GM19467 (cell line): ENCODE data around the gene SMPX.
"Not testable (repeated sequence)": the region's sequence is repeated elsewhere in the genome, so short reads cannot be mapped to it uniquely, and the experiment has no call there.

Source experiments
- ATAC-seq: cut with Tn5 transposase; IDR thresholded peaks from one replicate; pipeline ENCODE4 v1.9.1; 2021; ENCODE audit warnings: mild to moderate bottlenecking, moderate library complexity; ENCODE audit not compliant: unreplicated experiment

The SMPX gene

DNA sequence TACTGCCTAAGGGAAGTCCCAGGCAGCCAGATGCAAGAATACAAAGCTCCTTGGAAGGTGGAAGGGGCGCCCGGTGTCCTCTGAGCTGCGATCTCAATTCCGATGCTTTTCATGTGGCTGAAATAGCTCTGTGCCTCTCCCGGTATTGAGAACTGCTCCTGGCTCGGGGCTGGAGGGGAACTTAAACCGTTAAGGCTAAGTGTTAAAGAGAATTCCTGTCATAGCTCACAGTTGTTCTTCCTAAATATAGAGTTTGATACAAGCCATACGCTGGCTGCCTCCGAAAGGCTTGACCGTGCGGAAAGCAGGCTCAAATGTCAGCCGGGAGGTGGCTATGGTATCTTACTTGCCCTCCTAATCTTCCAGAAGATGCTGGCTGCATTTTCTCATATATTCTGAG, at the start of gene SMPX:
SMPX (minus strand) TSS at position 157 of the 400 bp plus-strand sequence. CDS start 3,826 bp downstream, outside the sequence.
- ATAC-seq, result no peak

DNA sequence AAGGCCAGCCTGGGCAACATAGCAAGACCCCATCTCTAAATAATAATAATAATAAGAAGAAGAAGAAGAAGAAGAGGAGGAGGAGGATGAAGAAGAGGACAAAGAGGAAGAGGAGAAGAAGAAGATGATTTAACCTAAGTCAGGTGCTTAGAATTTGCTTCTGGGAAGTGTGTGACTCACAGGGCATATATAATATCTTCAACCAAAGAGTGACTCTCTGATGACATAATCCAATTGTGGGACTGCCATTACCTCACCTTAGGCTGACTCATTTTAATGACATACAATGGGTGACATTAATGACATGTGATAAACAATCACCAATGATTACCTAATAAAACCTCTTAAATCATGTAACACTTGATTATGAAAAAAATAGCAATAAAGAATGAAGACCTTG, 48.8 kb upstream of the SMPX start:
- no peak for ATAC-seq

DNA sequence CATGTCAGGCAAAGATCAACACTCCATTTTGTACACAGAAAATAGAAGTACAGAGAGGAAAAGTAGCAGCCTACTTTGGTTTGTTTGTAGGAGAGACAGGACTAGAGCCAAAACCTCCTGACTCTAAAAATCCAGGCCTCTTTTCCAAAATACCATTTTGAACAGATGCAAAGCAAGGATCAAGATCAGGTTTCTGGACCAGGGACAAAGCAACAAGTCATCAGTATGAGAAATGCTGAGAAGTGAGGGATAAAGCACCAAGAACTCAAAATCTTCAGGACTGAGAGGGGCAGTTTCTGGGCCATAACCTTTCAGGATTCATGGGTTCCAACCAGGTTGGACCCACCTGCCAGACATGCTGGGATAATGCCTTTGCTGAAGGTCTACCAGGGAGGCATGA, 44.9 kb upstream of the SMPX start:
- no peak for ATAC-seq

DNA sequence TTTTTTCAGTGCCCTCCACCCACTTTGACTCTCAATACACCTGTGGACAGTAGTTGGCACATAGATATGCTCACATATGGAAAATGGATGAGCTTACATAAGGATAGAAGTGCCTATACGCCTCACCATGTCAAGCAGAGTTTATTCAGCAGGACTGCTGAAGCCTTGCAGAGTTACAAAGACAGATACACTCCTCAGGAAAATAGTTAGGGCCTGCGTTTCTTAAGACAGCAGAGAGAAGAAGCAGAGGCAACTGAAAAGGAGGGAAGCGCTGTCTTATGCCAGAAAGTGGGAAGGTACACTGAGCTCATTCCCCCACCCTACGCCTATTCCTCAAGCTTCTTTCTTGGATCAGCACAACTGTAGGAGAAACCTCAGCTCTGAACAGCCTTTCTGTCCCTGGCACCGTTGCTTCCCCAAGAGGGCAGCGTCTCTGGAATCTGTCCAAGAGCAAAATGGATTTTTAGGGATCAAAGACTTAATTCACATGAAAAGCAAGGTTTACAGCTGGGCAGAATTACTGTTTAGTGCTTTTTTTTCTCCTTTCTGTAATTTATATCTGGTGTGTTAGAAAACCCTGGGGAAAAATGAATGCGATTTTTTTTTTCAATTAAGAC, 44.2 kb upstream of the SMPX start:
- no peak for ATAC-seq

DNA sequence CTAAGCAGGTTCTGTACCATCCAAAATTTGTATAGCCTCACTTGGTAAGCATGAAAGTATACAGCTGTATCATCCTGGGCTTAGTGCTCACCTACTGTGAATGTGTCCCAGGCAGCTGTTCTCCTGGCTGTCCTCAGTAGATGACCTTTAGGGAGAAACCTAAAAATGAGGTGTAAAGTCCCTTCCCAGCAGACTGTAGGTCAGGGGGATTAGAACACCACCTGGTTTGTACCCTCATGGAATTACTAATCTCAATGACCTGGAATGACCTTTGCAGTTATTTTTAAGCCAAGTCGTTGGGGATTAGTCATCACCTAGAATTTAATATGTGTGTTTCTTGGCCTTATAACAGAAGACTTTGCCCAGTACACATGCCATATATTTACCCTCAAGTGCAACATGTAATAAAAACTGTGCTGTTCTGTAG, 42.4 kb upstream of the SMPX start:
- ATAC-seq, result no peak

DNA sequence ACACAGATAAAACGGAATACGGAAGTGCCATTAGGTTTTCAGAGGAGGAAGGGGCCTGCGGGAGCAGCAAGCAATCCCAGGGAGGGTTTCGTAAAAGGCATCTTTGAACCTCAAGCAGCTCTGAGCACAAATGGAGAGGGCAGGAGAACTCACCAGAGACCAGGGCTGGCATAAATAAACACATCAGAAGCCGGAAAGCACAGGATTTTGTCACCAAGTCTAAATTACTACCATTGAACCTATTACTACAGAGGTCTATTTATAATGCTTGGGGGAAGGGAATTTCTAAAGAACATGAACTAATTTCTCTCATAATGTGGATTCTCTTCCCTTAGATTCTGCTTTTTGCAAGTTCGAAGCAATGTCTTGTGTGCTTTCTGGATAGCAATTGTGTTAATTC, 41.9 kb upstream of the SMPX start:
- no peak for ATAC-seq

DNA sequence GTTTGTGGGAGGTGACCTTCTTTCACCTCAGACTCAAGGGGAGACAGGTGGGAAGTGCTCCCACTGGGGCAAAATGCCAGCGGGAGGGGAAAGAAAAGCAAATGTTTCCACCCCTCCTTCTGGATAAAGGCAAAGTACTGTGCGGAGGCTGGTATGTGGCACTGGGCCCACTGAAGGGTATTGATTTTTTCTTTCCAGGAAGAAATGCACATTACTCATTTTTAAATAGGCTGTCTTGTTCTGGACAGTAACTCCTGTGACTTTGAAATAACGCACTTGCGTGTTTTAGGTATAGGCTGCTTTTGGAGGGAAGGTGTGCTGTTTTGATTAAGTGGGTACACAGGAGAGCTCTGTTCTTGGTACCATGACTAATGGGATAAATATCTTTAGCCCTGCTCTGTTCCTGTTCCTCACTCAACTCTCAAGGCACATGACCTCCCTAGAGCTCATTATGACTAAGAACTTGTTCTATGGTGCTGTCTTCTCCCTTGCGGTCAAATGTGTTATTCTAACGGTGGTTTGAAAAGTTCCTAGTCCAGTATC, 40.8 kb upstream of the SMPX start:
- ATAC-seq, result no peak

DNA sequence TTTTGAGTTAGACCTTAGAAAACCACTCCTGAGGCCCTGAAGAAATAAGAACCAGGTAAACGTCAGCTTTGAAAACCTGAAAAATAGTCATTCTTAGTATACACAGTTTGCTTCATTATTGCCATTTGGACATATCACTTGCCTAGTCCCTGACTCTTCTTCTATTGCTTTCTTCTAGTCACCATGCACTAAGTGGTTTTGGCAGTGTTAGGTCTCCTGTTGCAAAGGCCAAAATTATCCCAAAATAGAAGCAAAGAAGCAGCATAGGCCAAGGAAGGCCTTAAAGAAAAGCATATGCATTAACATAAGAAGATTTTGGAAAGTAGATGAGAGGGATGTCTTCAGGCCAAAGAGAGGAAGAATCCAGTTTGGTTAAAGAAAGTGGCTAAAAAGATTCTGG, 24.1 kb upstream of the SMPX start:
- no peak for ATAC-seq

DNA sequence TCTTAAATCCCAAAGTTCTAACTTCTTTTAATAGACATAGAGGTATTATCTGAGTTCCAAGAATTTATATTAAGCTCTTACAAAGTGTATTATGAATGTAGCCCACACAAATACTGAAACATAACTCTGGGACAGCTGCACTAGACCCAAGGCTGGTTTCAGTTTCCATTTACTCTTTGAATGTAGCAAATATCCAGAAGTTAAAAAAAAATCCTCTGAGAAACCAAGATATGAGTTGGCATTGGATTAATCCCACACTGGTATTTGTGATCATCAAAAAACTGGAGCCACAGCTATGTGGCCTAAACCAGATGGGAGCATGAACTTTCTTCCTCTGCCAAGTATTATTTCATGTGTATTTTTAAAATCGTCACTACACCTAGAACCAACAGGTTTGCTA, 23.6 kb upstream of the SMPX start:
- no peak for ATAC-seq

DNA sequence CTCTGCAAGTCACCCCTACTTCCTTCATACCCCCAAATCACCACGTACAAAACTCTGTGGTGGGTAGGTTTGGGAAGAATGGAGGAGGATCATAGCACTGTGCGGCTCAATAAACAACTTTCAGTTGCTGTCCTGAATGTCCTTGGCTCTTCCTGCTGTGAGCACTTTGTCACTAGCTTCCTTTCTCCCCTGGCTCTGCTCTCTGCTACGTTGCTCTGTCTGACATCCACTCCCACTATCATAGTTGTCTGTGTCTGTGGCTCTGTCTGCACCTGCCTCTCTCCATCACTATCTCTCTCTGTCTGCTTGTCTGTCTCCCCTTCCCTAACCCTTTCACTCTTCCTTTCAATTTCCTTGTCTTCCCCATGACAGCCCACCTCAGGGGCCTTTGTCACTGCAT, 21.2 kb upstream of the SMPX start:
- no peak for ATAC-seq

DNA sequence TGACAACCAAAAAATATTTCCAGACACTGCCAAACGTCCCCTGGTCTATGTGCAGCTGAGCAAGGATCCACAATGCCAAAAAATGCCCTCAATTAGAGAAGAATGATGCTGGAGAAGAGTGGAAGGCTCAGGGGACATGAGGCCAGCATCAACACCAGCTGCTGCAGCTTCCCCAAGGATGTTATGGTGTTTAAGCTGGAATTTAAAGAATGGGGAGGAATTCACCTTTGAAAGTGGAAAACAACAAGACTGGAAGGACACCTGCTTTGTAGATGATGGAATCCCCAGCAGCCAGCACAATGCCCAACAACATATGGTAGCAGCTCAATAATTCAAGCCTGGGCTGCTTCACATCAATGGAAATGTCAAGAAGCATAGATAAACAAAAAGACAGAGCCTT, 20.3 kb upstream of the SMPX start:
- ATAC-seq, result no peak

DNA sequence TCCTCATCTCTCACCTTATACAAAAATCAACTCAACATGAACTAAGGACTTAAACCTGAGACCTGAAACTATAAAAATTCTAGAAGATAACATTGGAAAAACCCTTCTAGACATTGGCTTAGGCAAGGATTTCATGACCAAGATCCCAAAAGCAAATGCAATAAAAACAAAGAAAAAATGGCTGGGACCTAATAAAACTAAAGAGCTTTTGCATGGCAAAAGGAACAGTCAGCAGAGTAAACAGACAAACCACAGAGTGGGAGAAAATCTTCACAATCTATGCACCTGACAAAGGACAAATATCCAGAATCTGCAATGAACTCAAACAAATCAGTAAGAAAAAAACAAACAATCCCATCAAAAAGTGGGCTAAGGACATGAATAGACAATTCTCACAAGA, 17.2 kb upstream of the SMPX start:
- ATAC-seq, result not testable (repeated sequence)

DNA sequence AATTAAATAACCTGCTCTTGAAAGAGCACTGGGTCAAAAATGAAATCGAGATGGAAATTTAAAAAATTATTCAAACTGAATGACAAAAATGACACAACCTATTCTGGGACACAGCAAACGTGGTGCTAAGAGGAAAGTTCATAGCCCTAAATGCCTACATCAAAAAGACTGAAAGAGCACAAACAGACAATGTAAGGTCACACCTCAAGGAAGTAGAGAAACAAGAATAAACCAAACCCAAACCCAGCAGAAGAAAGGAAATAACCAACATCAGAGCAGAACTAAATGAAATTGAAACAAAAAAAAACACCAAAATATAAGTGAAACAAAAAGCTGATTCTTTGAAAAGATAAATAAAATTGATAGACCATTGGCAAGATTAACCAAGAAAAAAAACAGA, 15.1 kb upstream of the SMPX start:
- not testable (repeated sequence) for ATAC-seq

DNA sequence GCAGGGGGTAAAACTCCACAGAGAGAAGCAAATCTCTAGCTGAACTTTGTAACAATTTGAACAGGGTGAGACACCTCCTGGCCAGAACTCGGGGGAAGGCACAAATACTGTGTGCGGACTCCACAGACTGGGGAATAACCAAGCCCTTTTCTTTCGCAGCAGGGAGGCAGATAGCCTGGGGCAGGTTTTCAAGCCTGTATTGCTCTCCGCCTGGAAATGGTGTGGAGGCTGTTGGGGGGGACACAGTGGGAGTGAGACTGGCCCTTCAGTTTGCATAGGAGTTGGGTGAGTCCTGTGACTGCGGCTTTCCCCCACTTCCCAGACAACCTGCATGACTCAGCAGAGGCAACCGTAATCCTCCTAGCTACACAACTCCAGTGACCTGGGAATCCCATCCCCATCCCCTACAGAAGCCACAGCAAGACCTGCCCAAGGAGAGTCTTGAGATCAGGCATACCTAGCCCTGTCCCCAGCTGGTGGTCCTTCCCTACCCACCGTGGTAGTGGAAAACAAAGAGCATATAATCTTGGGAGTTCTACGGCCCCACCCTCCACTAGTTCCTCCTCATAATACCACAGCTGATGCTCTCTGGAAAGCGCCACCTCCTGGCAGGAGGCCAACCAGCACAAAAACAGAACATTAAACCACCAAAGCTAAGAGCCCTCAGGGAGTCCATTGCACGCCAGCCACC, 12.9 kb upstream of the SMPX start:
- ATAC-seq, result no peak

DNA sequence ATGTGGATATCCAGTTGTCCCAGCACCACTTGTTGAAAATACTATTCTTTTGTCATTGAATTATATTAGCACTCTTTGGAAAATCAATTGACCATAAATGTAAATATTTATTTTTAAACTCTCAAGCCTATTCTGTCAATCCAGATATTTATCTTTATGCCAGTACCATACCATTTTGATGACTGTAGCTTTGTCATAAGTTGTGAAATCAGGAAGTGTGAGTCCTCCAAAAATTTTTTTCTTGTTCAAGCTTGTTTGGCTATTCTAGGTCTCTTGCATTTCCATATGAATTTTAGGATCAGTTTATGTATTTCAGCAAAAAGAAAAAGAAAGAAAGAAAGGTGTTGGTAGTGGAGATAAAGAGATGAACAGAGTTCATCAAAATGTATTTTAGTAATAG, 8.2 kb upstream of the SMPX start:
- ATAC-seq, result no peak

DNA sequence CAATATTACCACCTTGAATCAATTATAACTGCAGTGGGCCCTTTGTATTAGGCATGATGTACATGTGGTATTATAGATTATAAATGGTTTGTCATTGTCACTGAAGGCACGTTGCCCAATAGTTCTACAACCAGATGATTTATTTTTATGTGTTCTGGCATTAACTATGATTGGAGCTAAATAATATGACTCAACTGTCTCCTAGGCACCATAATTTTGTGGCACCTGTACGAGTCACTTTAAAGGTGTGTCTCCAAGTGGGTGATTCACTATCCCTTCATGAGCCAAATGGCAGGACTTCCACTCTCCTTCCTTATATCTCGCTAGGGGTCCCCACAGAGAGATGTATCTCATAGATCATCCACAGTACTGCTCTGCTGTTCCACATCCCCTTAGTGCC, 6.1 kb upstream of the SMPX start:
- ATAC-seq, result no peak

DNA sequence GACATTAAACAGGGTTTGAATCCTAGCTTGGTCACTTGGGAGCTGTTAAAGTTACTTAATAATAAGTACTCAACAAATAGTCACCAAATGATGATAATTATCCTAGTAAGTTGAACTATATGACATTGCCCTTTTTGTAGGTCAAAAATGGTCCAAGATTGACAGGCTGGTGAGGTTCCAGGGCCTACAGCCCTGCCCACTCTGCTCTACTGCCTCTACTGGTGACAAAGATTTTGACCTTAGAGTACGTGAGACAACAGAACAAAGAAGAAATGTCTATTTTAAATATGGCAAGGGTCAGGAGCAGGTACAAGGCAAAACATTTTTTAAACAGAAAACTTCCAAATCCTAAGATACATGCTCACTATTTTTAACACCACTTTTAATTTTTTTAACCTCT, 572 bp upstream of the SMPX start:
- no peak for ATAC-seq

DNA sequence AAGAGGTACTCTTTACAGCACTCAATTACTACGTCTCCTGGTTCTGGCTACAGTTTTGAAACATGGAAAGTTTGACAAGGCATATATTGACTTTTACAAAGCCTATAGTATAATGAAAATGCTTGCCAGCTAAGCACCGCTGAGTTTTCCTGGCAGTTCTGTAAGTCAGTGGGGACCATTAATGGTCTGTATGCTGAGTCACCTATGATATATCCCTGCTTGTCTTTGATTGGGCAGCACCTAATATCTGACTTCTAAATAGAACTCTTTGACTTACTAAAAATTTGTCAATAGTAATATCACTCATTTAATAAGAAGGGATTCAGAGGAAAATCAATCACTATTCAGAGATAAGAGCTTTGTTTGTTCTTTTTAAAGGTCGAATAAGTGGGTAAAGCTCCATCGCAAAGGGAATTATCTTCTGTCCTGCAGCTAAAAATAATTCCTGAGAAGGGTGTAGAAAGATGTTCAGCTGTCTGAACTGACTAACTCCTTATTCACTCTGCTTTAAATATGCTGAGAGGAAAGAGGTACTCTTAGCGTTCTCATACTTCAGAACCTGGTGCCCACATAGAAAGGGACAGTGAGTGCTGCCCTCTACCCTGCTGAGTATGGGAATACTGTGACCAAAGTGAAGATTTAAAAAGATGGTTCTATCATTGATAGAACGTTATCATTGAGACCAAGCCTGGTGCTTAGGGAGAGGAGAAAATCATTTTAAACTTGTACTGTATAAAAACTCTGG, 959 bp downstream of the SMPX start:
- no peak for ATAC-seq

DNA sequence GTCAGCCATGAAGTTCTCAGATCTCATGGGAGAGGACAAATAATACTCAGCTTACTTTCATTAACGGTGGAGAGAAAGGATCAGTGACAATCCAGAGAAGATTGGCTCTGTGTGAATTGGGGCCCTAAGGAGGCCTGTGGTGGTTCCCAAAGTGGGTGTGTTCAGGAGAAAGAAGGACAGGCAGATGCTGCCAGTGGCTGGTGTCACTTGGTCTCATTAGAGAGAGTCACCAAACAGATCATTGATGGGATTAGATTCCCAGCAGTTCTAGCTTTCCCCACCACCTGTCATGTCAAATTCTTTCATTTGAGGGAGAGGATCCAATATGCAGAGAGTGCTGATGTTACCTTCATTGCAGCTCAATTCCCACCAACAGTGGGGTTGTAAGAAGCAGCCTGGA, 8.0 kb downstream of the SMPX start:
- no peak for ATAC-seq

DNA sequence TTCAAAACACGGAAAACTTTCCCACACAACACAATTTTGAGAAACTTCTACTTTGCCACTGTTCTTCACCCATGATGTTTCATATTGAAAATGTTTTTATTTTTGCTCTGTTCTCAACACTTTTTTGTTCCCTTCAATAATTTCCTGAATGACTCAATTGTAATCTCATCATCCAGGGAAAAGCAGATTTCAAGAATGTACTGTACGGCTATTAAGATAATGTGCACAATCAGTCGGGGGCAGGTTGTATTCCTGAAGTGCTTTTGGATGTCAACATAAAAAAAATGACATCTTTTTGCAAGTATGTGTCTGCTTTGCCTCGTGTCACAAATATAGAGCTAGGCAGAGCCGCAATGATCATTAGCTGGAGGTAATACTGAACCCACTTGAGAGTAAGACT, 9.7 kb downstream of the SMPX start:
- no peak for ATAC-seq

DNA sequence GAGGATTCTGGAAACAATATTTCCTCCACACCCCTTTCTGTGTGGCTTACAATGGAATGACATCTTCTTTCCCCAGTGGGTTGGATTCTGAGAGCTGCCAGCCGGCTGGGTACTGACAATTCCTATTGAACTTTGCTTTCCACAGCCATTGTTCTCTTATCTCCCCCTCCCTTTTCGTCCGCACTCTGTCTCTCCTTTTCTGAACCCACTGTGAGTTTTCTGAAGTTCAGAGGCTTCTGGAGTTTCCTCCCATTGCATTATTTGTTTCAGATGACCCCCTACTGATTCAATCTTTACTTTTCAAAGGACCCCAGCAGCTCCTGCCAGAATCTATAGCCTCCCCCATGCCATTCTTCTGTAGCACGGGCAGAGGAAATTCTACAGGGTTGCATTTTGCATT, 10.4 kb downstream of the SMPX start:
- no peak for ATAC-seq

DNA sequence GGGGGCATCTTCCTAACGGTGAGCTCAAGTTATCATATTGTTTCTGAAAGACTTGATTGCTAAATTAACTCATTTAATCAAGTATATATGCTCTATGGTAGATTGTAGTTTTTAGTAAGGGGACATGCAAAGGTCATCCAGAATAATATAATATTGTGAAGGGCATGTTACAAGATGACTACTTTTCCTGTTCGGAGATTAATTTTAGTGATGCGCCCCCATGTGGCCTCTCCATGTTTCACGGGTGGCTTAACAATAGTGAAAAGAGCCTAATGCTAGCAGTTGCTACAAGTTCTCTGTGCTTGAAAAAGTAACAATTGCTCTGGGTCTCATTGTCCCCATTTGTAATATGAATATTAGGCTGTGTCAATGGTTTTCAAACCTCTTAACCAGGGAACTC, 12.2 kb downstream of the SMPX start:
- no peak for ATAC-seq
